MM.1S (cell line): ENCODE data around the gene CYP27C1.

Experiments used
- DNase-seq: peaks from one replicate; pipeline ENCODE4 v3.0.0-alpha.2; 2015
- H2AFZ ChIP-seq: fragments of 300-600 bp; sonication (generic); 2 replicates; pipeline ENCODE4 v1.6.0; 2016; ENCODE audit warnings: antibody characterized with exemption, low read length
- H3F3A ChIP-seq: fragments of 300-600 bp; sonication (generic); 2 replicates; pipeline ENCODE4 v1.6.1; 2016; ENCODE audit warnings: mild to moderate bottlenecking, antibody characterized with exemption, low read length, moderate library complexity, mixed read lengths; ENCODE audit not compliant: insufficient read depth
- H3K27ac ChIP-seq: fragments of 300-600 bp; sonication (generic); 2 replicates; pipeline ENCODE4 v1.5.1; 2016; ENCODE audit warnings: mild to moderate bottlenecking, low read length
- H3K27me3 ChIP-seq: fragments of 300-600 bp; sonication (generic); replicated peaks from 2 replicates; pipeline ENCODE4 v1.6.0; 2016; ENCODE audit warnings: low read length; ENCODE audit not compliant: insufficient read depth
- H3K36me3 ChIP-seq: fragments of 300-600 bp; sonication (generic); replicated peaks from 2 replicates; pipeline ENCODE4 v1.6.1; 2016; ENCODE audit warnings: mild to moderate bottlenecking, low read length, mixed read lengths; ENCODE audit not compliant: insufficient read depth
- H3K4me1 ChIP-seq: fragments of 300-600 bp; sonication (generic); 2 replicates; pipeline ENCODE4 v1.6.1; 2016; ENCODE audit warnings: low read length, mixed read lengths
- H3K4me2 ChIP-seq: fragments of 300-600 bp; sonication (generic); 2 replicates; pipeline ENCODE4 v1.6.0; 2016; ENCODE audit warnings: low read depth, low read length
- H3K4me3 ChIP-seq: fragments of 300-600 bp; sonication (generic); 2 replicates; pipeline ENCODE4 v1.5.1; 2016; ENCODE audit warnings: low read length, mixed read lengths
- H3K79me2 ChIP-seq: fragments of 300-600 bp; sonication (generic); 2 replicates; pipeline ENCODE4 v1.6.1; 2016; ENCODE audit warnings: mixed run types, low read length, mixed read lengths
- H3K9ac ChIP-seq: fragments of 300-600 bp; sonication (generic); 2 replicates; pipeline ENCODE4 v1.6.1; 2016; ENCODE audit warnings: low read length, mixed read lengths
- H3K9me2 ChIP-seq: fragments of 300-600 bp; sonication (generic); replicated peaks from 2 replicates; pipeline ENCODE4 v1.6.1; 2016; ENCODE audit warnings: mild to moderate bottlenecking, low read length, mixed read lengths; ENCODE audit not compliant: insufficient read depth
- H3K9me3 ChIP-seq: fragments of 300-600 bp; sonication (generic); replicated peaks from 2 replicates; pipeline ENCODE4 v1.6.1; 2016; ENCODE audit warnings: mild to moderate bottlenecking, low read length, mixed read lengths; ENCODE audit not compliant: insufficient read depth
- H4K20me1 ChIP-seq: fragments of 300-600 bp; sonication (generic); 2 replicates; pipeline ENCODE4 v1.6.1; 2016; ENCODE audit warnings: mild to moderate bottlenecking, low read length, moderate library complexity, mixed read lengths; ENCODE audit not compliant: insufficient read depth
- CTCF ChIP-seq: fragments of 300-600 bp; sonication (generic); IDR thresholded peaks from 2 replicates; pipeline ENCODE4 v1.5.1; 2016; ENCODE audit warnings: antibody characterized with exemption, low read length, mixed read lengths
- EZH2 ChIP-seq: fragments of 300-600 bp; sonication (generic); optimal IDR thresholded peaks from 2 replicates; pipeline ENCODE3; 2017; ENCODE audit warnings: low read depth, mild to moderate bottlenecking, antibody characterized with exemption, low read length, mixed read lengths
- EZH2phosphoT487 ChIP-seq: fragments of 300-600 bp; sonication (generic); IDR thresholded peaks from 2 replicates; pipeline ENCODE4 v1.6.1; 2018; ENCODE audit warnings: antibody characterized with exemption, low read length

CYP27C1 gene

GRCh38 chr2:127219171-127220070 lies 678 bp downstream of the CYP27C1 start:
- TF ChIP-seq EZH2 = no peak
- H2AFZ ChIP-seq = no peak overlapping the region

GRCh38 chr2:127218812-127219170 lies 1.3 kb downstream of the CYP27C1 start:
- Histone ChIP-seq H3K4me2 (no peak overlapping the region), H3K4me1 (no peaks in the 10 kb centered on the region), H3K36me3 (no peaks in the 10 kb centered on the region), H3K27ac (no peak overlapping the region), H3K27me3 (peaks cover 13% of the 10 kb centered on the region), H3K4me3 (no peak overlapping the region), H3F3A (no peaks in the 10 kb centered on the region), H4K20me1 (no peaks in the 10 kb centered on the region), H2AFZ (no peak overlapping the region), H3K9me3 (no peaks in the 10 kb centered on the region), H3K79me2 (no peaks in the 10 kb centered on the region), H3K9me2 (no peaks in the 10 kb centered on the region), H3K9ac (no peak overlapping the region)
- TF ChIP-seq EZH2phosphoT487 (no peak), CTCF (no peak), EZH2 (no peak)
- DNase-seq = no peak

More at GRCh38 chr2:127219171-127220070, 678 bp downstream of the CYP27C1 start:
- Histone ChIP-seq H3K9ac (no peak overlapping the region), H3K79me2 (no peaks in the 10 kb centered on the region), H3K9me3 (no peaks in the 10 kb centered on the region), H3K4me1 (no peaks in the 10 kb centered on the region), H3K36me3 (no peaks in the 10 kb centered on the region), H3K4me3 (no peak overlapping the region), H4K20me1 (no peaks in the 10 kb centered on the region), H3K27me3 (peaks cover 13% of the 10 kb centered on the region), H3K4me2 (no peak overlapping the region), H3K9me2 (no peaks in the 10 kb centered on the region), H3F3A (no peaks in the 10 kb centered on the region), H3K27ac (no peak overlapping the region)
- DNase-seq = no peak

GRCh38 chr2:127217470-127218325 lies 2.4 kb downstream of the CYP27C1 start:
- H4K20me1 ChIP-seq = no peaks in the 10 kb centered on the region
- no peaks in the 10 kb centered on the region for H3F3A ChIP-seq
- H3K27ac ChIP-seq = no peak overlapping the region
- no peaks in the 10 kb centered on the region for H3K9me2 ChIP-seq
- no peaks in the 10 kb centered on the region for H3K4me1 ChIP-seq
- peaks cover 13% of the 10 kb centered on the region for H3K27me3 ChIP-seq
- H3K9me3 ChIP-seq = no peaks in the 10 kb centered on the region
- H3K36me3 ChIP-seq = no peaks in the 10 kb centered on the region
- no peak for DNase-seq
- H3K4me2 ChIP-seq = no peak overlapping the region
- no peaks in the 10 kb centered on the region for H3K79me2 ChIP-seq
- no peak overlapping the region for H3K9ac ChIP-seq
- H2AFZ ChIP-seq = no peak overlapping the region
- TF ChIP-seq EZH2phosphoT487 (no peak), EZH2 (no peak), CTCF (no peak)
- H3K4me3 ChIP-seq = no peak overlapping the region
